Measurements from ENCODE around the gene DMPK.
"Not testable (repeated sequence)": the region's sequence is repeated elsewhere in the genome, so short reads cannot be mapped to it uniquely, and the experiment has no call there.

DMPK gene

DNA sequence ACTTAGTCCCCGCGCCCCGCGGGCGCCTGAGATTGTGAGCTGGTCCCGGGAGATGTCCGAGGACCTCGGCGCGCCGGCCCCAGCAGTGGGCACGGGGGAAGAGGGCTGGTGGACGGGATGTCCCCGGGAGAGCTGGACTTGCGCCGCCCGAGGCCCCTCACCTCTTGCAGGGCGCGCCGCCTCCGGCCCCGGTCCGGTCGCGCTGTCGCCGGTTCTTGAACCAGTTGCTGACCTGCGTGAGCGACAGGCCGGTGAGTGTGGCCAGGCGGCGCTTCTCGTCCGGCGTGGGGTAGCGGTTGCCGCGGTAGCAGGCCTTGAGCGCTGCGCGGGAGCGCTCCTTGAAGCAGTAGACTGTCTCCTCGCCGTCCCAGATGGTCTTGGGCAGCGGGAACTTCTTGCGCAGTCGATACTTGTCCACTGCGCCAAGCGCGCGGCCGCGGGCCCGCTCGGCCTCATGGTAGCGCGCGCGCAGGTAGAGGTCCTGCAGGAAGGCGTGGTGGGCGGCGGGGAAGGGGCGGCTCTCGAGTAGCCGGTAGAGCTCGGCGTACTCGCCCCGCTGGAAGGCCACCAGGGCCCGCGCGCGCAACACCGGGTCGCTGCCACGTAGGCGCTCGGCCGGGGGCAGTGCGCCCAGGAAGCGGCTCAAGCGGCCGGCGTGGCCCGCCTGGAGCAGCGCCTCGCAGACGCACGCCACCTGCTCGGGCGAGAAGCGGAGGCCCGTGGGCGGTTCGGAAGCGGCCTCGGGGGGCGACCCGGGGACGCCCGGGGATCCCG, 14.2 kb downstream of the DMPK start:
- peak; percentile 84 for DNase-seq

GRCh38 chr19:45767410-45767880, 14.8 kb downstream of the DMPK start:
- peak; percentile 91 for DNase-seq

GRCh38 chr19:45766869-45767346, 15.4 kb downstream of the DMPK start:
- peak; percentile 75 for DNase-seq

DNA sequence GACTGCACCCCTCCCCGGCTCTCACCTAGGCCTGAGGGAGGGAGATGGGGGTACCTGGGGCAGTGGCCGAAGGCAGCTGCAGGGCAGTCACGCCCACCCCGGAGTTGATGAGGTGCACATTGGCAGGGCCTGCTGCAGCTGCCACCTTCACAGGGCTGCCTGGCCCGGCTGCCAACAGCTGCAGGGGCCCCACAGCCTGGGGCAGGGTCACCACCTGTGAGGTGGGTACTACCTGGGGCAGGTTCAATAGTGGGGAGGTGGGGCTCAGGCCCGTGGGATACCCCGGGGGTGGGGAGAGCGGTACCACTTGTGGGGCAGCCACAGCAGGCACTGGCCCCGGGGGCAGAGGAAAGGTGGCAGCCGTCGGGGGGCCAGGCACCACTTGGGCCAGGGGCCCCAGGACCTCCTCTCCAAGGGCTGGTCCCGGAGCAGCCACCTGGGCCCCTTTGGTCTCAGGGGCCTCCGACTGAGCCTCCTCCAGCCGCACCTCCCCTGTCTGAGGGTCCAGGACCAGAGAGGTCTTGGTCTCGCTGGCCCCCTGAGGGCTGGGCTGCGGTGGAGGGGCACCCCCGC, 15.9 kb downstream of the DMPK start:
- peak; percentile 44 for DNase-seq

GRCh38 chr19:45765702-45766295, 16.5 kb downstream of the DMPK start:
- DNase-seq, result peak; percentile 46

GRCh38 chr19:45764945-45765701, 17.2 kb downstream of the DMPK start:
- DNase-seq, result peak; percentile 52

GRCh38 chr19:45764475-45764874, 17.8 kb downstream of the DMPK start:
- peak; percentile 32 for DNase-seq

DNA sequence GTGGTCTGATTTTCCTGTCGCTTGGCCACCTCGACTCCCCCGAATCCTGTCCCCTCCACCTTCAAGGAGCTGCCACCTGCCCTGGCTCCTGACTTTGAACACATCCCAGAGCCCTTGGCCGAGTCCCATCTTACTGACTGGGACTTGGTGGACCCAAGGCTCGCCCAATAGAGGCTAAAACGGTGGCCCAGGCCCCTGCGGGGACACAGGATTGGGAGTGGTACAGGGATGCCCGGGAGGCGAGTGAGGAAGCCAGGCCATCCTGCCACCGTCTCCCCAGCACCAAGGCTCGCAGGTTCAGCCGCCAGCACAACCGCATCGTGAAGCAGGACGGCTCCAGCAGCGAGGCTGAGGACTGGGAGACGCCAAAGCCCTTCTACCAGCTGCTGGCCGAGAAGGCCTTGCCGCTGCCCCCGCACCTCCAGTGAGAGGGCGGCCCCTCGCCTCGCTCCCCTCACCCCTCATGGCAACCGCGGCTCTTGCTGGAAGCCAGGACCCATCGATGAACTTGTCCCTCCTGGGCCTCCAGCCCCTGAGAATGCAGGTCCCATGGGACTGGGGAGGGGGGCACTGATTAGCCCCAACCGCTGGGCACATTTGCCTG, 18.5 kb downstream of the DMPK start:
- peak; percentile 33 for DNase-seq

DNA sequence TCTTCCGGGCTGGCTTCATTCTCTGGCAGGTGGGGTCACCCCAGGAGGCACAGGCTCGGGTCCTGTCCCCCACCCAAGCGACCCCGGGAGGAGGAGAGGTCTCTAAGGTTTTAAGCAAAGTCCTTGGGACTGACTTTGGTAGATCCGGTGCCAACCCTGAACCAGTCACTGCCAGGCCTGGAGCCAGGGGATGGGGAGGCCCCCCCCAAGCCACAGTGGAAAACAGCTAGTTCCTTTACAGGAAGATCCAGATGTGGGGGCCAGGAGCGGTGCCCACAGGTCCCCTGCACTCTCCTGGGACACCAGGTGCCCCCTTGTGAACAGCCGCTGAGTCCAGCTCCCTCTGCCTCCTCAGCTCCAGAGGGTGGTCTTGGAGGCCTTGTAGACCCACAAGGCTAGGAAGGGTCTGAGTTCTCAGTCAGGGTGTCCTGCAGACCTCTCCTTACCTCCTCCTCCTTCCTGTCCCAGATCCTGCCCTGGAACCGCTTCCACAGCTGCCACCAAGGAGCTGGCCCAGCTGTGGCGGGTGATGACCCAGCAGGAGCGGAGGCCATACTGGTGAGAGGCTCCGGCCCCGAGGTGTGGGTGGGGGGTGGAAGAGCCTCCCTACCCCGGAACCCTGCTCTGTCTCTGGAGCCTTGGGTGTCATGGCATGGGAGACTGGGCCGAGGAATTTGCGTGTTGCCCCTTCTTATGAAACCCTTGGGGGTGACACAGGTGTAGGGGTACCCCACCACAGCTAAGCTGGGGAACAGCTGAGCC, 19.2 kb downstream of the DMPK start:
- peak; percentile 22 for DNase-seq

DNA sequence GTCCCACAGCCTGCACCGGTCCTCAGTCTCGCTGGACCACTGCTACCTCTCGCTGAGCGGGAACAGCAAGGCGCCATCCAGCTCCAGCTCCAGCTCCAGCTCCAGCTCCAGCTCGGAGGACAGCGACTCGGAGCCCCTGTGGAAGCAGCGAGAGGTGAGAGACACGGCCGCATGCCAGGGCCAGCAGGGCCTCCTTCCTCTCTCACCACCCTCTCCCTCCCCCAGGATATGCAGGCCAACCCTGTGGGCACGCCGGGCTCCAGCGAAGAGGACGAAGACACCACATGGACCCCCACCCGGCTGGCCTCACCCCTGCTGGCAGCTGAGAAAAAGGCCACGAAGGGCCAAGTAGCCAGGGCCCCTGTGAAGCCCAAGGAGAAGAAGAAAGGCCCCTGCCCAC, 20.6 kb downstream of the DMPK start:
- DNase-seq, result no peak

DNA sequence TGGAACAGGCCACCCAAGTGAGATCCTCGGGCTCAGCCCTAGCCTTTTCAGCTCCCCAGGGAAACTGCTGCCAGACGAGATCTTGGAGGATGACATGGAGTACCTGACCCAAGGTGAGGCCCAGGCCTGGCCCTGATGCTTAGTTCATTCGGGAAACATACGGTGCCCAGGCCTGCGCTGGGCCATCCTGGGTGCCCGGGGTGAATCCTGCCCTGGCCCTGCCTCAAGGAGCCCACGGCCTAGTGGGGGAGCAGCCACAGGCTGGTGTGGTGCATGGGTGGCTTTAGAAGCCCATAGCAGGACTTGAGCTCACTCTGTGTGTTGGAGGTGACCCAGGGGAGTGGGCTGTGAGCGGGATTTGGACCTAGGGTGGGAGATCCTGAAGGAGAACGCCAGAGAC, 23.4 kb downstream of the DMPK start:
- DNase-seq, result no peak

DNA sequence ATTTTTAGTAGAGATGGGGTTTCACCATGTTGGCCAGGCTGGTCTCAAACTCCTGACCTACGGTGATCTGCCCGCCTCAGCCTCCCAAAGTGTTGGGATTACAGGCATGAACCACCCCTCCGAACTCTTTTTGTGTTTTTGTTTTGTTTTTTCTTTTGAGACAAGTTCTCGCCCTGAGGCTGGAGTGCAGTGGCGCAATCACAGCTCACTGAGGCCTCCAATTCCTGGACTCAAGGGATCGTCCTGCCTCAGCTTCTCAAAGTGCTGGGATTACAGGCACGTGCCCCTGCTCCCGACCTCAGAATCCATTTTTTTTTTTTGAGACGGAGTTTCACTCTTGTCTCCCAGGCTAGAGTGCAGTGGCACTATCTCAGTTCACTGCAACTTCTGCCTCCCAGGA, 24.6 kb downstream of the DMPK start:
- DNase-seq, result no peak

- no peak for DNase-seq
These were observed 28.0 kb downstream of the DMPK start for GRCh38 chr19:45754323-45754722.

GRCh38 chr19:45753548-45753947, 28.7 kb downstream of the DMPK start:
- DNase-seq, result no peak

GRCh38 chr19:45752639-45753038, 29.7 kb downstream of the DMPK start:
- DNase-seq, result no peak

DNA sequence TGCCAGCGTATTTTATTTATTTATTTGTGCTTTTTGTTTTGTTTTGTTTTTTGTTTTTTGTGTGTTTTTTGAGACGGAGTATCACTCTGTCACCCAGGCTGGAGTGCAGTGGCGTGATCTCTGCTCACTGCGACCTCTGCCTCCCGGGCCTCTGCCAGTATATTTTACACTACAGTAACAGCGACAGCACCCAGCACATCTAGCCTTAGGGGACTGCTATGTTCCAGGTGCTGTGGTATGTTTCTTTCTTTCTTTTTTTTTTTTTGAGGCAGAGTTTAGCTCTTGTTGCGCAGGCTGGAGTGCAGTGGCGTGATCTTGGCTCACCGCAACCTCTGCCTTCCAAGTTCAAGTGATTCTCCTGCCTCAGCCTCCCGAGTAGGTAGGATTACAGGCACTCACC, 30.8 kb downstream of the DMPK start:
- not testable (repeated sequence) for DNase-seq

- DNase-seq, result no peak
These were observed 34.8 kb downstream of the DMPK start for GRCh38 chr19:45747513-45747912.

GRCh38 chr19:45746866-45747265, 35.4 kb downstream of the DMPK start:
- DNase-seq, result no peak

GRCh38 chr19:45745606-45746005, 36.7 kb downstream of the DMPK start:
- DNase-seq, result no peak

DNA sequence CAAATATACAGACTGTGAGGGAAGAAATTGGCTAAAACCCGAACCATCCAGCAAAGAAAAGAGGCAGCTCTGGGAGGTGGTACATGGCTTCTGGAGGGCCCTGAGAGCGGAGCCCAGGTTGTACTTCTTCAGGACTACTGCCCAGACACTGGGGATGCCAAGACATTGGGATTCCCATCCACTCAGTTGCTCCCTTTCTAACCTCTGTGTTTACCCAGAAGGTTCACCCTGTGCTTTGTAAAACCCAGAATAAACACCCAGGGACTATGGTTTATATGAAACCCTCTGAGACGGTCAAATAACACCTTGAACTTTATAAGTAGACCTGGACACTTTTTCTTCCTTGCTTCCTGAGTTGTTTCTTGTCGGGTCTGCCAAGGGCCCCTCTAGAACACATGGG, 39.3 kb downstream of the DMPK start:
- DNase-seq, result no peak

GRCh38 chr19:45739498-45740439, 42.5 kb downstream of the DMPK start:
- no peak for DNase-seq
